Thyroid gland (tissue), 4 donors: ENCODE measurements around the gene DPYSL4. TPM values are rescaled to one million over a fixed set of nuclear protein-coding genes. Genes with fewer than 3 reads are reported as not detected.

Source experiments
- DNase-seq, 2 donors: peaks; one replicate each; pipeline ENCODE4 v3.0.0-alpha.2; 2019
- H3K27ac ChIP-seq, 3 donors: fragments of 200-600 bp; sonication (generic); 1 replicate in 2 of 3; 2 replicates in 1 of 3; pipeline ENCODE4 v1.5.1; 2016 to 2019; ENCODE audit warnings: mild to moderate bottlenecking in 1 of 3, moderate library complexity in 1 of 3
- H3K27me3 ChIP-seq: fragments of 200-600 bp; sonication (generic); one replicate; pipeline ENCODE4 v1.5.1; 2019
- H3K36me3 ChIP-seq, 2 donors: fragments of 200-600 bp; sonication (generic); one replicate each; pipeline ENCODE4 v1.5.1; 2016 to 2019
- H3K4me1 ChIP-seq, 2 donors: fragments of 200-600 bp; sonication (generic); one replicate each; pipeline ENCODE4 v1.5.1; 2017 to 2019
- H3K4me3 ChIP-seq, 3 donors: fragments of 200-600 bp; sonication (generic); replicated peaks in 1 of 3; 1 replicate in 2 of 3; 2 replicates in 1 of 3; pipeline ENCODE4 v1.5.1; 2016; ENCODE audit warnings: mild to moderate bottlenecking in 1 of 3
- H3K9me3 ChIP-seq: fragments of 200-600 bp; sonication (generic); one replicate; pipeline ENCODE4 v1.5.1; 2017
- POLR2A ChIP-seq, 2 donors: fragments of 450-650 bp; IDR thresholded peaks; one replicate each; pipeline ENCODE4 v1.6.1; 2017; ENCODE audit warnings: antibody characterized with exemption in 2 of 2, mild to moderate bottlenecking in 2 of 2, moderate library complexity in 1 of 2
- WGBS, 2 donors: methylation state at CpG; one replicate each; pipeline ENCODE4 v1.1.5; 2017; 5-methylcytosine and 5-hydroxymethylcytosine counted together
- intact Hi-C: fragments of 100-400 bp; cut with DNase I; formaldehyde crosslinking; loops from one replicate; pipeline ENCODE4 v1.15.1; 2023
- total RNA-seq, 4 donors: library from RNA; depleted of rRNA; stranded (reverse); fragments of >200 nt; gene quantifications; one replicate each; pipeline ENCODE4 v1.2.3, GENCODE V29; 2016
- TF ChIP-seq, protein P1 (sequence below), 6 experiments: fragments of 200-600 bp in 3 of 6; fragments of 450-650 bp in 3 of 6; sonication (generic) in 3 of 6; IDR thresholded peaks; one replicate each; pipeline ENCODE4 v1.5.1; 2016 to 2019; ENCODE audit warnings: antibody characterized with exemption in 6 of 6, mild to moderate bottlenecking in 2 of 6, inconsistent platforms in 1 of 6, moderate library complexity in 1 of 6

Gene DPYSL4
- total RNA-seq, 4 donors from 2014 or later = 0.54 to 1.5 (median 0.81) TPM

GRCh38 chr10:132253092-132253687 is 66.4 kb downstream of the DPYSL4 start:
- intact Hi-C loops = no loop called here

GRCh38 chr10:132254841-132255240 is 68.1 kb downstream of the DPYSL4 start:
- Histone ChIP-seq H3K36me3 (no peaks in the 10 kb centered on the region), H3K9me3 (no peaks in the 10 kb centered on the region), H3K4me1 (no peaks in the 10 kb centered on the region), H3K4me3 (no peak overlapping the region), H3K27me3 (no peaks in the 10 kb centered on the region), H3K27ac (no peak overlapping the region)
- 59 to 63% methylated on average over 5 to 14 of the region's 14 CpGs for WGBS, 2 donors
- intact Hi-C loops = no loop called here
- TF ChIP-seq, protein P1, sequence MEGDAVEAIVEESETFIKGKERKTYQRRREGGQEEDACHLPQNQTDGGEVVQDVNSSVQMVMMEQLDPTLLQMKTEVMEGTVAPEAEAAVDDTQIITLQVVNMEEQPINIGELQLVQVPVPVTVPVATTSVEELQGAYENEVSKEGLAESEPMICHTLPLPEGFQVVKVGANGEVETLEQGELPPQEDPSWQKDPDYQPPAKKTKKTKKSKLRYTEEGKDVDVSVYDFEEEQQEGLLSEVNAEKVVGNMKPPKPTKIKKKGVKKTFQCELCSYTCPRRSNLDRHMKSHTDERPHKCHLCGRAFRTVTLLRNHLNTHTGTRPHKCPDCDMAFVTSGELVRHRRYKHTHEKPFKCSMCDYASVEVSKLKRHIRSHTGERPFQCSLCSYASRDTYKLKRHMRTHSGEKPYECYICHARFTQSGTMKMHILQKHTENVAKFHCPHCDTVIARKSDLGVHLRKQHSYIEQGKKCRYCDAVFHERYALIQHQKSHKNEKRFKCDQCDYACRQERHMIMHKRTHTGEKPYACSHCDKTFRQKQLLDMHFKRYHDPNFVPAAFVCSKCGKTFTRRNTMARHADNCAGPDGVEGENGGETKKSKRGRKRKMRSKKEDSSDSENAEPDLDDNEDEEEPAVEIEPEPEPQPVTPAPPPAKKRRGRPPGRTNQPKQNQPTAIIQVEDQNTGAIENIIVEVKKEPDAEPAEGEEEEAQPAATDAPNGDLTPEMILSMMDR (IDR thresholded peaks at IDR 0.05) = no peak
- no peak for TF ChIP-seq POLR2A (IDR thresholded peaks at IDR 0.05)
- no peak for DNase-seq

More at GRCh38 chr10:132253092-132253687, 66.4 kb downstream of the DPYSL4 start:
- H3K27me3 ChIP-seq = no peaks in the 10 kb centered on the region
- H3K36me3 ChIP-seq = no peaks in the 10 kb centered on the region
- 46 to 47% methylated on average over 19 of the region's 19 CpGs for WGBS, 2 donors
- H3K9me3 ChIP-seq = no peaks in the 10 kb centered on the region
- H3K27ac ChIP-seq = no peak overlapping the region
- no peak overlapping the region for H3K4me3 ChIP-seq
- TF ChIP-seq, protein P1 (IDR thresholded peaks at IDR 0.05) = no peak
- no peak for TF ChIP-seq POLR2A (IDR thresholded peaks at IDR 0.05)
- no peaks in the 10 kb centered on the region for H3K4me1 ChIP-seq
- no peak for DNase-seq

Other genes with a start within 250 kb of the DPYSL4 start
- gene BNIP3, start 205.0 kb upstream of the DPYSL4 start, total RNA-seq = 100 to 1,000 TPM in 2 of 4 donors, 10 to 100 TPM in 2; 54.4 to 124 (median 90.2) TPM
- 1 to 10 TPM; 1.1 to 3.0 (median 1.6) TPM for gene JAKMIP3, start 121.0 kb upstream of the DPYSL4 start, total RNA-seq
- 1 to 10 TPM; 3.3 to 5.7 (median 3.5) TPM for gene STK32C, start 121.0 kb downstream of the DPYSL4 start, total RNA-seq
- gene LRRC27, start 145.2 kb downstream of the DPYSL4 start, total RNA-seq = 10 to 100 TPM; 14.0 to 24.4 (median 19.4) TPM
- gene PWWP2B, start 210.3 kb downstream of the DPYSL4 start, total RNA-seq = 10 to 100 TPM; 14.5 to 35.4 (median 27.3) TPM